Measurements from ENCODE around the gene TUBB1.
"Not testable (repeated sequence)": the region's sequence is repeated elsewhere in the genome, so short reads cannot be mapped to it uniquely, and the experiment has no call there.

The TUBB1 gene

DNA sequence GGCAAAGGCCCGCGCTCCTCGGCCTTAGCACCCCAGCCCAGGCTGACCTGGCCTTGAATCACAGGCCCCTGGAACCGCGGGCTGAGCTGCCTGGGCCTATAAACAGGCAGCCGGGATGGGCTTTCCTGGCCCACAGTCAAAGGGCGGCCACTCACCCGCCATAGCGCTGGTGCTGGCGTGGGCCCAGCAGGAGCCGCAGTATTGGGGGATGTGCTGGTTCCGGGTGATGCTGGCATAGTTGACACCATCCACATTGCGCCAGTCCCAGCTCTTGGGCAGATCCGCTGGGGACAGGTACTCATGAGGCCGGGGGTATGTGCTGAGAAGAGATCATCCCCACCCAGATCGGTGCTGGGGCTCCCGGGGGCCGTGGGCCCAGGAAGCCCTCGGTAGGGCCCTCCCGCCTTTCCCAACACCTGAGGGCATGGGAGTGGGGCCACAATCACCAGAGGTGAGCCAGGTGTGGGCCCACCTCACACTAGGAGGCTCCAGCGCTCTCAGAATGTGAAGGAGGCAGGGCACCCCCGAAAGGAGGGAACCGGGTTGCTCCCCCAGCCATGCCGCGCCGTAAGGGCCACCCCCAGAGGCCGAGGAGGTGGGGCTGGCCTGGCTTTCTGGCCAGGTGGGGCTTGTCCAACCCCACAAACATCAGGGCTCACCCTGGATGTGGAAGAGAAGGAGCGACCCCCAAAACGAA is 12.9 kb upstream of the TUBB1 start:
- no peak for DNase-seq (ENCODE audit: low read depth in 2 of 2)

DNA sequence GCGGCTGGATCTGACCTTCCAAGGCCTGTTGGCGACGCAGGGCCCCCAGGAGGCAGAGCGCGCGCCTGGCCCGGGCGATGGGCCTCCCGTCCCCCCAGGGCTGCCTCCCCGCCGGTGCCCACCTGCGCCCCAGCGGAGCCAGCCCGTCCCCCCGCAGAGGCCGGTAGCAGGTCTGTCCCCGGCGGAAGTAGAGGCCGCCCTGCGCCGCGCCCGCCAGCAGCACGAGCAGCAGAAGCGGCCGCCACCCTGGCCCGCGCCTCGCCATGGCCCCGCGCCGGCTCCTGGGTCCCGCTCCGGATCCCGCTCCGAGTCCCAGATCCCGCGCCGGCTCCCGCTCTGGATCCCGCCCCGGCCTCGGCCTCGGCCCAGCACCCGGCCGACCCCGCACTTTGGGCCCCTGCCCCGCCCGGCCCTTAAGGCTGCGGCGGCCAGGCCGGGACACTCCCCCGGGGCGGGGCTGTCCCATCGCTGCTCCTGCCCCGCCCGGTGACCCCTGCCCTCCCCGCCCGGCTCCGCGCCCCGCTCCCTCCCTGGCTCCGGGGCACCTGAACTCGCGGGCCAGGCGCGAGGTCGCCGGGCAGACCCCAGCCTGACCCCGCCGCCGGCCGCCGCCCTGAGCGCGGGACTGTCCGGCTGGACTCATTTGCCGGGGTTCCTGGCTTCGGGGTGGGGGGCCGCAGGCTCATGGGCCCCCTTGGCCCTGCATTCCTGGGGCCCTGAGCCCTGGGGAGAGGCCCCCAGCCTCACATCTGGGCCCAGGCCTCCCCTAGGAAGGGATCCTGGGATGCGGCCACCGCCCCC is 12.2 kb upstream of the TUBB1 start, which contains the start of gene CTSZ:
Gene CTSZ, minus strand, starts transcription at position 391 of the 801 bp plus-strand sequence. Its CDS starts 126 bp downstream, at position 265.
- no peak for DNase-seq (ENCODE audit: low read depth in 2 of 2)

DNA sequence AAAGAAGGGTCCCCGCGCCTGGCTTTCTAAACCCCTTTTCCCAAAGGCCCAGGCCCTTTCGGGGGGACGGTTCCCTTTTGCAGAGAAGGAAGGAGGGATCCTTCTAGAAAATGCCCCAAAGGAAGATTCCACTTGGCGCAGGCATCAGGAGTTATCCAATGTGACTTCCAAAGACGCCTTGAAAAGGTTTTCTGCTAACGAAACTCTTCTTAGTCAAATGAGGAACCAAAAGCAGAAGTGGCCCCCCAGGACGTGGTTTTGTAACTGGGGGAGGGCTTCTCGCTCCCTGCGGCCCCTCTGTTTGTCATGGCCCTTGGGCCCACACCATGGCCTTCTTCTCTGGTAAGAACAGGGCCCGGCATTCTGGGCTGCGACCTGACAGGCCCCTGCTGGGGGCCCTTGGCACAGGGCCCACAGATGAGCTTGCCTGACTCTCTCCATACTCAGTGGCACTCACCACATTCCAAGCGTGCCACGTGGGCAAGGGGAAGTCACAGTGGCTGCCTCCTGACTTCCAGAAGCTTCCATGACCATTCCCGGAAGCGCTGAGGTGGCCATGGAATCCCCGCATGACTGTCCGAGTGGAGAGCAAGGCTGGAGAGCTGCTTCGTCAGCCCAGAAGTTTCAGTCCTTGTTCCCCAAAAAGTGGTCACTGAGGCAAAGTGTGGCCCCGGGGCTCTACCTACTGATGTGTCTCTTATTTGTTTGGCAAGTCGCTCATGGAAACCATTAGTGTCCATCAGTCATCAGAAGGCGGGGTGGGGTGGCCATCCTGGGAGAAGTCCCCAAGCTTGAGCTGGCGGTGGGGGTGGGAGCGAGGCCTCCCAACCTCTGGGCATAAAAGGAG is 11.3 kb upstream of the TUBB1 start:
- DNase-seq (ENCODE audit: low read depth in 2 of 2): no peak

DNA sequence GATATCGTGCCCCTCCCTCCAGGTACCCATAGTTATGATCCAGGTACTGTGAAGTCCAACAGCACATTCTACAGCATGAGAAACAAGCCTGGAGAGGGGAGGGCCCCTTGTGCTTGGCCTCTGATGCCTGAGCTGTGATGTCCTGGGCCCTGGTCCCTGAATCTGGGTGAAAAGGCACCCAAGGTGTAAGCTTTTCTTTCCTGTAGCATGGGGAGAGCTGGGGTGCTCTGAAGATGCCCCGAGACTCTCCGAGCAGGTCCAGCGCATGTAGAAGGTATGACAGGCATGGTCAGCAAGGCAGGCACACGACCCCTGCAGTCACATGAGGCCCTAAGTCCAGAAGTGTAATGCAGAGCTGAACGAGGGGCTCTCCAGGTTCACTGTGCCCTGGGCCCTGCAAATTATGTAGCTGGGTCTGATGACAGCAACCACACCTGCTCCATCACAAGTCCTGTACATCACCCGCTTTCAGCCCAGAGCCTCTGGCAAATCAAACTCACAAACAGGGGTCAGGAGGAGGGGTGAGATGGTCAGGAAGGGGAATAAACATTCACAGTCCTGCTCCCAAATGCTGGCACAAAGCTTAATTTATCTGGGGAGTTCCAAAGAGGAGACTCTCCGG is 10.4 kb upstream of the TUBB1 start:
- no peak for DNase-seq (ENCODE audit: low read depth in 2 of 2)

DNA sequence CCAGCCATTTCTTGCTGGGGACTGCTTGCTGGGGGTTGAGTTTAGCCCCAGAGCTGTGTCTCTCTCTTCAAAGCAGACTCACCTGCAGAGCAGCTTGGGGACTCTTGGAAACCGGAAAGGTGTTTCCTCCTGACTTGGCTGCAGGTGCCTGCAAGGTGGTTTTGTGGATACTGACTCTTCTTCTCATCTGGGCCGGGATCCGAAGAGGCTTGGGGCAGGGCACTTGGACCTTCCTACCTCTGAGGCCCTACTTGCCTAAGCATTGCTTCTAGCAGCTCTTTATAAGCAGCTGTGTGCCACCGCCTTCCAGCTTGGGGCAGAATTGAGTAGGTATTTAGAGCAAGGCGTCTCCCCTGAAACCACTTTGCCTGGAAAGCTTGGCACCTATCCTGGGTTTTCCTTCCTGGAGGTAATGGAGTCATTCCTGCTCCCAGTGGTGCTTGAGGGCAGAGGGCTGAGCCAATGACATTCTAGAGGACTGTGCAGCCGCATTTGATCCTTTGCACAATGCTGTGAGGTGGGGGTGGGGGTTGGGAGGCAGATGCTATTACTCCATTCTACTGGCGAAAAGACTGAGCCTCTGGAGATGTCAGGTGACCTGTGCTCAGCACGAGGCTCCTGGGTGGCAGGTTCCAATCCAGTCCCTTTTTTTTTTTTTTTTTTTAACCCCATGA is 8.8 kb upstream of the TUBB1 start:
- DNase-seq (ENCODE audit: low read depth in 2 of 2): no peak

DNA sequence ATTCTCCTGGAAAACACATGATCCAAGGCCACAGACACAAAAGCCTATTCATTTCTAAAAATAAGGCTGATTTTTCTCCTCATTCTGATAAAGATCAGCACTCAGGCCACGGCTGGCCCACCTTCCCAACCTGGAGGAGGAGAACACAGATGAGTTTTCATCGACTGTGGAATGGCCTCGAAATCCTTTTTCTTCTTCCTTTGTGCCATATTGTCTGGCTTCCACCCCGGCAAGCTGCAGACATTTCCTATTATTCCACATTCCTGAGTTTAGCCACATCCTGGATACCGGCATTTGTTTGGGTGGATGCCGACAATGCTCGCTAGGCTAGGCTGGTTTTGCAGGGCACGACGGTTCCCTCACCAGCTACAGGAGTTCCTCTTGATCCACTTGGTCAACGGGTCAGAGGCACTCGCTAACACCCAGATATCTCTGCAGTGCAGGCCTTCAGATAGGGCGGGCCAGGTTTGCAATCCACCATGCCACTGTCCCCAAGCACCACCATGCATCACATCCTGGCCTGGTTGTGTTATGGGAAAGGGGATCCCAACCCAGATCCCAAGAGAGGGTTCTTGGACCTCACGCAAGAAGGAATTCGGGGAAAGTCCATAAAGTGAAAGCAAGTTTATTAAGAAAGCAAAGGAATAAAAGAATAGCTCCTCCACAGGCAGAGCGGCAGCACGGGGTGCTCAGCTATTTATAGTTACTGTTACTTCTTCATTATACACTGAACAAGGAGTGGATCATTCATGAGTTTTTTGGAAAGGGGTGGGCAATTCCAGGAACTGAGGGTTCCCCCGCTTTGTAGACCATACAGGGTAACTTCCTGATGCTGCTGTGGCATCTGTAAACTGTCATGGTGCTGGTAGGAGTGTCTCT is 8.0 kb upstream of the TUBB1 start:
- no peak for DNase-seq (ENCODE audit: low read depth in 2 of 2)

DNA sequence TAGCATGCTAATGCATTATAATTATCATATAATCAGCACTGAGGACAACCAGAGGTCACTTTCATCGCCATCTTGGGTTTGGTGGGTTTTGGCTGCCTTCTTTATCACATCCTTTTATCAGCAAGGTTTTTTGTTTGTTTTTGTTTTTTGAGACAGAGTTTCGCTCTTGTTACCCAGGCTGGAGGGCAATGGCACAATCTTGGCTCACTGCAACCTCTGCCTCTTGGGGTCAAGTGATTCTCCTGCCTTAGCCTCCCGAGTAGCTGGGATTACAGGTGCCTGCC is 7.4 kb upstream of the TUBB1 start:
- not testable (repeated sequence) for DNase-seq (ENCODE audit: low read depth in 2 of 2)

DNA sequence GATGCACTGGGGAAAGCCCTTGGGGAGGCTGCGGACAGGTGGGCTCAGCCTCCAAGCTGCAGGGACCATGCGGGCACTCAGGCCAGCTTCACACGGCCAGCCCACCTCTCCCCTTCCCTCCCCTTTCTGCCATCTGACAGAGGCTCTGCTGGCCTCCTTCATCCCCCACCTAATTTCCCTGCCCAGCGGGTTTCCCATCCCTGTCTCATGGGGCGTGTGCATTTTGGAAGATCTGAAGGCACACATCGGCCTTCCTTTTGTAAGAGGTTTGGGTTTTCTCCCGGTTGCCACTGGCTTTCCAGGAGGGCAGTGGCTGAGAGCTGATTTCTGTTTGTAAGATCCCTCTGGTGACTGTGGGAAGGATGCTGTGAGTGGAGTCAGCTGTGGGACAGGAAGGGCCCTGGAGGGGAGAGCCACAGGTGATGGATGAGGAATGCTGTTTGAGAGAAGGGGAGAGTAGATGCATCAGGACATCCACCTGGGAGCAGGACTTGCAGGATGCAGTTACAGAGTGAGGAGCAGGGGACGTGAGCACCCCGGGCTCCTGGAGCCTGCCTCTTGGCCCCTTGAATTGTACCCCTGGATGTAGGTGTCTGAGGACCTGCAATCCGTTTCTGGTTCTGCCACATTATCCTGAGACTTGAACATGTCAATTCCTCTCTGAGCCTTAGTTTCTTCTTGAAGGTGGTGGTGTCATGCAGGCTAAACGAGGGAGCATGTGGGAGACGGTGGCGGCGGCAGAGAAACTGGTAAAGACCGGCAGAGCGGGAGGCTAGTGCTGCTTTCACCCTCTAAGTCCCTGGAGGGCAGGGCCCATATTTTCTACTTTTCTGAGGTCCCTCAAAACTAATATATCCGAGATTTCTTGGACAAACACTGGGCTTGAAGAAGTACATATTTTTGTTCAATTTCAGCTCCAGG is 5.9 kb upstream of the TUBB1 start:
- no peak for DNase-seq (ENCODE audit: low read depth in 2 of 2)

DNA sequence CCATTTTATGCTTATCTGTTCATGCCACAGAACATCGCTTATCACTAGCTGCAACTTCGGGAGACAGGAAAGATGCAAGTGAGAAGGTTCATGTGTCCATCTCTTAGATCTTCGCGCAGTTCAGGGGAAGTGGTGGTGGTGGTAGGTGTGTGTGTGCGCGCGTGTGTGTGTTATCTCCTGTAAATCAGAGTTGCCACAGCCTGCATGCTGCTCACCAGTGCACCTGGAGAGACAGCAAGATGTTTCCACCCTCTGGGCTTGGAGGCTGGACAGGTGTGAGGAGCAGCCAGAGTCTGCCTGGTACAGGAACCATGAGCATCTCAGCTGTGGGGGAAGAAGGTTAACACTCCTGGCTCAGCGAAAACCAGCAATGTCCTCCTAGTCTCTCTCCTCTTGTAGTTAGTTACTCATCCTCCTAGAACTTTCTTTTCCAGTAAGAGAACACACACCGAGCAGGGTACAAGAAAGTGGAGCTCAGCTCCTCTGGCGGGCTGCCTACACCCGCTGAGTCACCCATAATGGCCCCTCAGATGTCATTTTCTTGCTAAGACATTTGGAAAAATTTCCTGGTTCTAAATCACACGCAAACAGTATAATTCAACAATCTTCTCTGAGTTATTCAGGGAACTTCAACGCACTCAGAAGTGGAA is 5.1 kb upstream of the TUBB1 start:
- DNase-seq (ENCODE audit: low read depth in 2 of 2): no peak

DNA sequence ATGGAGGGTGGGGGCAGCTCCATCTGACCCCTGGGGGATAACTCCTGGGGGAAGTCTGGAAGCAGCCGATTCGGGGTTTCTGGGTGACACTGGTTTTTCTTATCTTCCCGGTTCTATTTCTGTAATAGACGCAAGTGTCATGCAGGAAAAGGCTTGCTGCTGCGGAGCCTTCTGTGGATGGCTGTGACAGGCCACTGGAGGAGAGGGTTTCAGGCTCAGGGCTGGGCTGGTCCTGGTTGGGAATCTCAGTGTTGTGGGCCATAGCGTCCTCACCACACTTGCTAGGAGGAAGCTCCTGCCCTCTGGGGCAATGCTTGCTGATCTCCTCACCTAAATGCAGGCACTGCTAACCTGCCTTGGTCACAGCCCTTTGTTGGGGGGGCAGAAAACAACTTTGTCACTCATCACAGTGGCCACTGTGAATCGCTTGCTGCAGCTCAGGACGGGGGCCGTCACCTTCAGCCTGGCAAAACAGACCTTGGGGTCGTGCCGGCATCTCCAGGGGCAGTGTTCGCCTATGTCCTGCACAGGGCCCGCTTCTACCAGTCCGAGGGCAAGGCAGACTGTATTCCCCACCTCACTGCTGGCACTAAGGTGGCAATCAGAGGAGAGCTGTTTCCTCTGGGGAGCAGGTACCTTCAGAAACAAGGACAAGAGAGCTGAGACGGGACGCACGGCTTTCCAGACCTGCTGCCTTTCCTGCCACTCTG is 4.4 kb upstream of the TUBB1 start:
- DNase-seq (ENCODE audit: low read depth in 2 of 2): no peak

DNA sequence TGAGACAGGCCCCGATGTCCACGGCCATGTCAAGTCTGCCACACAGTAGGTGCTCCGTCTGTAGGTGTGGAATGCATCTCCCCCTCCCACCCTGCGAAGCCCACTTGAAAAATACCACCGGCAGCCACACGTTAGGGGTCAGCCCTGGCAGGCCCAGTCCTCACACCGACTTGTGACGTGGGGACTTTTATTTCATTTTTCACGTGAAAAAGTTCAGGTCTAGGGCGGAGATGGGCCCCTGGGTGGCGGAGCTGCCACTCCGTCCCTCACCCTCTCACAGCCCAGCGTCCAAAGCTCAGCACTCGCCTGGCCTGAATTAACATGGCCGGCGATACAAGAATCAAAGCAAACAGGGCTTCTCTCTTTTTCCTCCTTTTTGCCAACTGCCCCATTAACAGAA is 3.8 kb upstream of the TUBB1 start:
- no peak for DNase-seq (ENCODE audit: low read depth in 2 of 2)

DNA sequence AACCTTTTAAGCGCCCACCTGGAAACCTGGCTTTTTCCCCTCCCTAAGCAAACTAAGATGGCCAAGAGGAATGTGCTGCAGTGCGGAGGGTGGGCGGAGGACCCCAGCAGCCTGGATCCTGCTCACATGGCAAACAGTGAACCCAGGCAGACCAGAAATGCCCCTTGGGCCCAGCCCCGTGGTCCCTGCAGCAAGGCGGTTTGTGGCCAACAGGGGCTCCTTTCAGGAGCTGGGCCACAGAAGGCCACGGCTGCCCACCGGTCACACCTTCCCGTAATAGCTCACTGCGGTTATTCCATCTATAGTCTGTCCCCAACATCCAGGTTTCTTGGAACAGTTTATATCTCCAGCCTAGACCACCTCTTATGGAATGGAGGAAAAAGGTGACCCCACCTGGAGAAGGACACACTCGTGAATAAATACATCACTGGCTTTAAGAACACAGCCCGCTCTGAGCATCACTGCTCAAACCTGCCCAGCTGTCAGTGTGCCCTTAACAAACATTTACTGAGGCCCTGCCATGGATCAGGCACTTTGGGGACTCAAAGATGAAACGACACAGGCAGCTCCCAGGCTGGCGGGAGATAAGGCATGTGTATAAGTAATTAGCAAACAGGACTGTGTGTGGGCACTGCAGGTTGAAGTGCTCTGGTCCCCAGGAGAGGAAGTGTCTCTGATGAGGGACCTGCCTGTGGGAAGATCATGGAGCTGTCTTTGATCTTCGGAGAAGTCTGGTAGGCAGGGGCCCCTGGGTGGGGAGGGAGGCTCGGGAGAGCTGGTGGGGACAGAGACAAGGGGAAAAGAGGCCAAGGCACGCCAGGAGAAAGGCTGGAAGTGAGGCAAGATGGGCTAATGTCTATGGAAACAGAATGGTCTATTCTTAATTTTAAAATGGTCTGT is 3.2 kb upstream of the TUBB1 start:
- no peak for DNase-seq (ENCODE audit: low read depth in 2 of 2)

DNA sequence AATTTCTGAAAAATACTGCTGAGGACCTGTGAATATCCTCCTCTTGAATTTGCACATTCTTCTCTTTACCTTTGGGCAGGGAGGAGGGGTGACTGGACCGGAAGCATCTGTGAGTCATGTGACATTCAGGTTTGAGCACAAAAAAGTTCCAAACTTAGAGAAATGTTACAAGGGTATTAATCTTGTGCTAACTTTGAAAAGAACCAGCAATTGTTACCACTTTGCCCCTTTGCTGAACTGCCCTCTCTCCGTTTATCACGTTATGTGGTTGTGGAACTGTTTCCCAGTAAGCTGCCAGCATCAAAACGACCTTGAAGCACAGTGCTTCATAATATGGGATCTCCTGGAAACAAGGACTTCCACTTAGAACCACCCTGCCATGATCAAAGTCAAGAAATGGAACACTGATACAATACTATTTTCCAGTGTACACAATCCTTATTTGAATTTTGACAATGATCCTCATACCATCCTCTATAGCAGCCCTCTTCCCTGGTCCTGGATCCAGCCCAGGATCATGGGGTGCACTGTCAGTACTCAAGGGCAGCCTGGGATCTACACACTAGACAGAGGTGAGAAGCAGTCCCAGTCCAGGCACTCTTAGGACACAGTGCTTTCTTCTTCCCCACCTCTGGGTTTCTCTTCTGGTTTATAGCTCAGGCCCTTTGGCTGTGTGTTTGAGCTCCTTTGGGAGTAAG is 2.3 kb upstream of the TUBB1 start:
- no peak for DNase-seq (ENCODE audit: low read depth in 2 of 2)

DNA sequence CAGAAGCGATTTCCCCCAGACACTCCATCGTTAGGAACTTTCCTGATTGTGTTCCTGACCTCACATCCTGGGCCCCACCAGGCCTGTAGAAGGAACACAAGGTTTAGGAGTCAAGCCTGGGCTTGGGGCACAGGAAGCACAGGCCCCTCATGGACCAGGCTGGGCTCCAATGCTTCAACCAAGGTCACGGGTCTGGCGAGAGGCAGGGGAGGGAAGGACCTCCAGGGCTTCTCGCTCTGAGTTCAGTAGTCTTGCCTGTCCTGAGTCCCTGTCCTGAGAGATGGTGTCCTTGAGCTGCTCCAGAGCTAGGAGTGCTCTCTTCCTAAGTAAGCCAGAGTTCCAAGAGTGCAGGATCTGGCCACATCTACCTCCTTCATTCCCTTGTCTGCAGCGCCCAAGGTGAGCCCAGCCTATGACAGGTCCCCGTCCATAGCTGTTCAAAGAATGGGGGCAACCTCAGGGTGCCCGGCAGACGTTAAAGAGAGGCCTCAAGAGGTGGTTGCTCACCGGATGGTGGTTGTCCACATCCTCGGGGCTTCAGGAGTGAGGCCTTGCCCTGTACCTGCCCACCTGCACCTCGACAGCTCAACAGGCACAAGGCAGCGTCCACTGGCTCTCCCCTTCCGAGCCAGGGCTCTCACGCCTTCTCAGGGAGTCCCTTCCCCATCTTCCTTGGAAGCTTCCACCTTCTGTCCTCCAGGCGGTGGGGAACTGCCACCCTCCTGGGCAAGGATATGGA is 1.6 kb upstream of the TUBB1 start:
- DNase-seq (ENCODE audit: low read depth in 2 of 2): no peak

DNA sequence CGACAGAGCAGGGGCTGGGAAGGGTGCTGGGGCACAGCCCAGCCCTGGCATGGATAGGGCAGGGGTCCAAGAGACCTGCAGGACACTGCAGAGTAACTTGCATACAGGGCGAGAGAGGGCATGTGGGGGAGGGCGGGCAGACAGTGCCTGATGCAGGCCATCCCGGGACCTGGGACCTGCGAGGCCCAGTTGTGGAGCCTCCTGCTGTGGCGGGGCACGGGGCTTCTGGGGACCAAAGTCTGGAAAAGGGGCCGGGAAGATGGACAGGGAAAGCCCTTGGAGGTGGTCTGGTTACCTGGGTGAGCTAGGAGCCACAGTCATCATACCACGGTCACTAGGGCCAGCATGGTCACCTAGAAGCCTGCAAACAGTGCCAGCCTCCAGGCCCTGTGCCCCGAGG is 412 bp upstream of the TUBB1 start:
- no peak for DNase-seq (ENCODE audit: low read depth in 2 of 2)
